Endothelial cell of umbilical vein (primary cell): ENCODE results near the gene ASMTL. TPM values are rescaled to one million over a fixed set of nuclear protein-coding genes. Genes with fewer than 3 reads are reported as not detected.

Experiments
- BruUV-seq: library from RNA; stranded (reverse); fragments of 400-500 nt; replicated peaks from 2 replicates; lab custom pipeline; 2021; lab: Mats Ljungman, UMichigan
- CTCF ChIA-PET: fragments of 300-600, 350-600 bp; sonication (Branson Sonifier 250); formaldehyde crosslinking; loops from one replicate; lab custom pipeline; 2021; ENCODE audit warnings: antibody characterized with exemption, inconsistent platforms; lab: Charles Lee
- POLR2A ChIA-PET: fragments of 300-600, 350-600 bp; sonication (Branson Sonifier 250); formaldehyde crosslinking; loops from one replicate; lab custom pipeline; 2021; ENCODE audit warnings: antibody characterized with exemption, inconsistent platforms; lab: Charles Lee
- DNase-seq: peaks from one replicate; pipeline ENCODE4 v3.0.0-alpha.2; 2011; ENCODE audit warnings: low read depth, low spot score
- FAIRE-seq: peaks from 2 replicates; lab custom pipeline; 2011; peaks lifted over from hg19 to GRCh38; lab: Jason Lieb, UNC
- H2AFZ ChIP-seq: 2 replicates; pipeline ENCODE4 v1.6.0; 2012; ENCODE audit warnings: low read depth, low read length, control low read depth, inconsistent platforms
- H3K27ac ChIP-seq: 2 replicates; pipeline ENCODE4 v1.5.1; 2011; ENCODE audit warnings: low read depth, mild to moderate bottlenecking, control low read depth, low read length, moderate library complexity; ENCODE audit not compliant: insufficient read depth
- H3K27me3 ChIP-seq, 2 experiments: 2 replicates each; pipeline versions ENCODE4 v1.6.0 to v1.6.1; 2011; ENCODE audit warnings: low read length in 2 of 2, mixed read lengths in 1 of 2; ENCODE audit not compliant: control insufficient read depth in 2 of 2, insufficient read depth in 2 of 2
- H3K36me3 ChIP-seq, 2 experiments: 2 replicates in 1 of 2; 3 replicates in 1 of 2; pipeline ENCODE4 v1.5.1; 2011; ENCODE audit warnings: low read length in 2 of 2, mild to moderate bottlenecking in 1 of 2, moderate library complexity in 1 of 2; ENCODE audit not compliant: control insufficient read depth in 2 of 2, insufficient read depth in 2 of 2; ENCODE audit errors: extremely low read depth in 1 of 2
- H3K4me1 ChIP-seq: 3 replicates; pipeline ENCODE4 v1.5.1; 2011; ENCODE audit warnings: mild to moderate bottlenecking, low read length; ENCODE audit not compliant: control insufficient read depth, insufficient read depth; ENCODE audit errors: extremely low read depth
- H3K4me2 ChIP-seq: 2 replicates; pipeline ENCODE4 v1.6.1; 2011; ENCODE audit warnings: low read length, control low read depth, mixed read lengths; ENCODE audit not compliant: insufficient read depth
- H3K4me3 ChIP-seq, 3 experiments: fragments of 200-600 bp in 1 of 3; sonication (generic), shearing (Covaris generic) in 1 of 3; replicated peaks in 1 of 3; 2 replicates each; pipeline ENCODE4 v1.5.1; 2011 to 2016; ENCODE audit warnings: control low read depth in 3 of 3, low read length in 3 of 3, mild to moderate bottlenecking in 2 of 3, inconsistent platforms in 1 of 3, low read depth in 1 of 3, moderate library complexity in 1 of 3; ENCODE audit not compliant: insufficient read depth in 1 of 3
- H3K79me2 ChIP-seq: 2 replicates; pipeline ENCODE4 v1.6.0; 2012; ENCODE audit warnings: low read length, inconsistent platforms; ENCODE audit not compliant: control insufficient read depth, insufficient read depth
- H3K9ac ChIP-seq: replicated peaks from 2 replicates; pipeline ENCODE3; 2011; ENCODE audit warnings: low read length, control low read depth; ENCODE audit not compliant: insufficient read depth; ENCODE audit errors: extremely low read depth
- H3K9me1 ChIP-seq: replicated peaks from 3 replicates; pipeline ENCODE4 v1.6.0; 2011; ENCODE audit warnings: mild to moderate bottlenecking, low read length; ENCODE audit not compliant: control insufficient read depth, insufficient read depth; ENCODE audit errors: extremely low read depth
- H3K9me3 ChIP-seq: replicated peaks from 2 replicates; pipeline ENCODE4 v1.5.1; 2012; ENCODE audit warnings: low read length, inconsistent platforms; ENCODE audit not compliant: control insufficient read depth, insufficient read depth
- H4K20me1 ChIP-seq: replicated peaks from 2 replicates; pipeline ENCODE3; 2011; ENCODE audit warnings: mild to moderate bottlenecking, low read length; ENCODE audit not compliant: control insufficient read depth, insufficient read depth; ENCODE audit errors: extremely low read depth
- EZH2 ChIP-seq: IDR thresholded peaks from 2 replicates; pipeline ENCODE4 v1.6.1; 2012; ENCODE audit warnings: borderline replicate concordance, low read depth, mild to moderate bottlenecking, moderate library complexity, low read length, inconsistent platforms; ENCODE audit not compliant: severe bottlenecking
- FOS ChIP-seq: IDR thresholded peaks from 2 replicates; pipeline ENCODE4 v1.6.1; 2011; ENCODE audit warnings: mild to moderate bottlenecking, low read length, moderate library complexity, borderline replicate concordance; ENCODE audit not compliant: insufficient read depth
- GATA2 ChIP-seq: IDR thresholded peaks from 2 replicates; pipeline ENCODE4 v1.7.0; 2011; ENCODE audit warnings: low read depth, mild to moderate bottlenecking, moderate library complexity, mixed read lengths, low read length; ENCODE audit not compliant: insufficient read length, insufficient read depth
- JUN ChIP-seq: IDR thresholded peaks from 2 replicates; pipeline ENCODE4 v1.6.1; 2011; ENCODE audit warnings: borderline replicate concordance, low read depth; ENCODE audit not compliant: insufficient read length, insufficient read depth
- MYC ChIP-seq: IDR thresholded peaks from one replicate; pipeline ENCODE4 v1.6.1; 2011; ENCODE audit warnings: mild to moderate bottlenecking, low read depth, low read length
- POLR2A ChIP-seq: IDR thresholded peaks from 2 replicates; pipeline ENCODE4 v1.6.1; 2012; ENCODE audit warnings: low read depth, mild to moderate bottlenecking, control low read depth, low read length
- POLR2AphosphoS5 ChIP-seq: IDR thresholded peaks from 2 replicates; pipeline ENCODE4 v1.6.1; 2012; ENCODE audit warnings: low read depth, mild to moderate bottlenecking, control low read depth, low read length, moderate library complexity; ENCODE audit not compliant: insufficient read depth
- dilution Hi-C: fragments of 300-500 bp; cut with MboI; formaldehyde crosslinking; loops from one replicate; pipeline ENCODE4 v1.15.0; 2019; ENCODE audit warnings: low sequenced_read_pairs; ENCODE audit not compliant: extremely low pct_ligation_motif_present
- intact Hi-C: fragments of 100-400 bp; cut with micrococcal nuclease; formaldehyde crosslinking; loops from one replicate; pipeline ENCODE4 v1.10.0; 2022
- polyA plus RNA-seq, 4 experiments: library from polyadenylated mRNA; depleted of rRNA in 3 of 4; stranded (reverse) in 3 of 4; unstranded in 1 of 4; fragments of >200 nt; gene quantifications; 2 replicates each; pipeline versions ENCODE4 v1.2.1 to v1.2.3, GENCODE V29; 2011 to 2012; ENCODE audit warnings: missing spikeins in 1 of 4
- total RNA-seq: library from RNA; stranded (reverse); gene quantifications from 2 replicates; pipeline ENCODE4 v1.2.3, GENCODE V29; 2021
- TF ChIP-seq, protein P1 (sequence below), 2 donors: IDR thresholded peaks; 1 replicate in 1 of 2; 2 replicates in 1 of 2; pipeline ENCODE4 v1.5.1; 2011; ENCODE audit warnings: low read length in 2 of 2, mild to moderate bottlenecking in 2 of 2, moderate library complexity in 2 of 2, control low read depth in 1 of 2, inconsistent platforms in 1 of 2, low read depth in 1 of 2; ENCODE audit not compliant: insufficient read depth in 1 of 2; ENCODE audit errors: extremely low read depth in 1 of 2
- TF ChIP-seq, protein P2 (sequence below): IDR thresholded peaks from 2 replicates; pipeline ENCODE4 v1.6.1; 2011; ENCODE audit not compliant: insufficient read depth, insufficient read length

Gene ASMTL
- total and polyA plus RNA-seq, 2 donors (not counting 3 experiments of a cell fraction or from before 2014, with no cell fraction given) = 27.1 to 29.9 TPM

DNA sequence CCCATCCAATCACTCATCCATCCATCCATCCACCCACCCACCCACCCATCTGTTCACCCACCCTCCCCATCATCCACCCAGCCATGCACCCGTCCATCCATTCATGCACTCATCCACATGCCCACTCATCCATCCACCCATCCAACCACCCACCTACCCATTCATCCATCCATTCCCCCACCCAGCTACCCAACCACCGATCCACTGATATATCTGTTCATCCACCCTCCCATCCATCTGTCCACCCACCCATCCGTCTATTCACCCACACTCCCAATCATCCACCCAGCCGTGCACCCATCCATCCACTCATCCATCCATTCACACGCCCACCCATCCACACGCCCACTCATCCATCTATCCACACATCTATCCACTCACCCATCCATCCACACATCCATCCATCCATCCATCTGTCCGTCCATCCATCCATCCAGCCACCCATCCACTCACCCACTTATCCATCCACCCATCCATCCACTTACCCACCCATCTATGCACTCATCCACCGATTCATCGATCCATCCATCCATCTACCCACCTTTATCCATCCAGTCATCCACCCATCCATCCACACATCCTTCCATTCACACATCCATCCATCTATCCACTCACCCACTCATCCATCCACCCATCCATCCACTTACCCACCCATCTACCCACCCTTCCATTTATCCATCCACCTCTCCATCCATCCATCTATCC is 28.4 kb downstream of the ASMTL start:
- H3K4me2 ChIP-seq = no peak overlapping the region
- H3K27me3 ChIP-seq = no peaks in the 10 kb centered on the region
- H3K9ac ChIP-seq = no peak overlapping the region
- CTCF ChIA-PET = no interaction called here
- no peak for TF ChIP-seq EZH2
- TF ChIP-seq, protein P1, sequence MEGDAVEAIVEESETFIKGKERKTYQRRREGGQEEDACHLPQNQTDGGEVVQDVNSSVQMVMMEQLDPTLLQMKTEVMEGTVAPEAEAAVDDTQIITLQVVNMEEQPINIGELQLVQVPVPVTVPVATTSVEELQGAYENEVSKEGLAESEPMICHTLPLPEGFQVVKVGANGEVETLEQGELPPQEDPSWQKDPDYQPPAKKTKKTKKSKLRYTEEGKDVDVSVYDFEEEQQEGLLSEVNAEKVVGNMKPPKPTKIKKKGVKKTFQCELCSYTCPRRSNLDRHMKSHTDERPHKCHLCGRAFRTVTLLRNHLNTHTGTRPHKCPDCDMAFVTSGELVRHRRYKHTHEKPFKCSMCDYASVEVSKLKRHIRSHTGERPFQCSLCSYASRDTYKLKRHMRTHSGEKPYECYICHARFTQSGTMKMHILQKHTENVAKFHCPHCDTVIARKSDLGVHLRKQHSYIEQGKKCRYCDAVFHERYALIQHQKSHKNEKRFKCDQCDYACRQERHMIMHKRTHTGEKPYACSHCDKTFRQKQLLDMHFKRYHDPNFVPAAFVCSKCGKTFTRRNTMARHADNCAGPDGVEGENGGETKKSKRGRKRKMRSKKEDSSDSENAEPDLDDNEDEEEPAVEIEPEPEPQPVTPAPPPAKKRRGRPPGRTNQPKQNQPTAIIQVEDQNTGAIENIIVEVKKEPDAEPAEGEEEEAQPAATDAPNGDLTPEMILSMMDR (IDR thresholded peaks at IDR 0.05; ENCODE audit: extremely low read depth in 1 of 2, insufficient read depth in 1 of 2, low read depth in 1 of 2, low read length in 2 of 2) = no peak
- TF ChIP-seq POLR2AphosphoS5 = no peak
- TF ChIP-seq MYC = no peak
- no peak for TF ChIP-seq JUN
- TF ChIP-seq, protein P2, sequence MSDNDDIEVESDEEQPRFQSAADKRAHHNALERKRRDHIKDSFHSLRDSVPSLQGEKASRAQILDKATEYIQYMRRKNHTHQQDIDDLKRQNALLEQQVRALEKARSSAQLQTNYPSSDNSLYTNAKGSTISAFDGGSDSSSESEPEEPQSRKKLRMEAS = no peak
- TF ChIP-seq POLR2A = no peak
- no peak for TF ChIP-seq FOS
- no peak for TF ChIP-seq GATA2
- H2AFZ ChIP-seq = no peak overlapping the region
- no peaks in the 10 kb centered on the region for H3K9me1 ChIP-seq
- H3K79me2 ChIP-seq = no peaks in the 10 kb centered on the region
- FAIRE-seq = no peak
- H4K20me1 ChIP-seq = no peaks in the 10 kb centered on the region
- dilution Hi-C loops = no loop called here
- no peaks in the 10 kb centered on the region for H3K4me1 ChIP-seq
- intact Hi-C loops = no loop called here
- POLR2A ChIA-PET = no interaction called here
- no peak overlapping the region for H3K4me3 ChIP-seq
- H3K36me3 ChIP-seq = peaks cover 2 to 8% of the 10 kb centered on the region in 2 experiments
- BruUV-seq = no TSS peak
- H3K9me3 ChIP-seq = no peaks in the 10 kb centered on the region
- H3K27ac ChIP-seq = no peak overlapping the region
- no peak for DNase-seq
